ENCODE results near the gene NFATC1.

NFATC1 gene

DNA sequence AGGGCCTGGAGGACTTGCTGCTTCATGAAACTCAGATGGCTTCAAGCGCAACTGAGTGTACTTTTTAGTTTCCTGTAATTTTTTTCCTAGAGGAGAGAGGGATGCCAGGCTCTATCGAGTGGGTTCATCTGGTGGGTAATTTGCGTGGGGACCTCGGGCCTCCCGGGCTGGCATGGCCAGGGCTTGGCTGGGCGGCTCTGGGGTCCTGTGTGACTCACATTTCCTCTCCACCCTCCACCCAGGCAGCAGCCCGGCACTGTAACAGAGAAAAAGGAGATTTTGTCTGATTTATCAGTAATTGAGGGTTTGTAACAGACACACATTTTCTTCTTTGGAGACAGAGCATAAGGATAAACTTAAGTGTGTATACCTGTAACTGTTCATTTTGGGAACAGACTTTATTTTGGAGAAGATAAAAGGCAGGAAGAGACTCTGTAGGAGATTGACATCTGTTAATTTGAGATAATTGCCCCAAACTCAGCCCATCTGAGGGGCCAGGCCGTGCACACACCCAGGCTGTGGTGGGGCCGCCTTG is 64.3 kb downstream of the NFATC1 start:
- DNase-seq, result no peak

DNA sequence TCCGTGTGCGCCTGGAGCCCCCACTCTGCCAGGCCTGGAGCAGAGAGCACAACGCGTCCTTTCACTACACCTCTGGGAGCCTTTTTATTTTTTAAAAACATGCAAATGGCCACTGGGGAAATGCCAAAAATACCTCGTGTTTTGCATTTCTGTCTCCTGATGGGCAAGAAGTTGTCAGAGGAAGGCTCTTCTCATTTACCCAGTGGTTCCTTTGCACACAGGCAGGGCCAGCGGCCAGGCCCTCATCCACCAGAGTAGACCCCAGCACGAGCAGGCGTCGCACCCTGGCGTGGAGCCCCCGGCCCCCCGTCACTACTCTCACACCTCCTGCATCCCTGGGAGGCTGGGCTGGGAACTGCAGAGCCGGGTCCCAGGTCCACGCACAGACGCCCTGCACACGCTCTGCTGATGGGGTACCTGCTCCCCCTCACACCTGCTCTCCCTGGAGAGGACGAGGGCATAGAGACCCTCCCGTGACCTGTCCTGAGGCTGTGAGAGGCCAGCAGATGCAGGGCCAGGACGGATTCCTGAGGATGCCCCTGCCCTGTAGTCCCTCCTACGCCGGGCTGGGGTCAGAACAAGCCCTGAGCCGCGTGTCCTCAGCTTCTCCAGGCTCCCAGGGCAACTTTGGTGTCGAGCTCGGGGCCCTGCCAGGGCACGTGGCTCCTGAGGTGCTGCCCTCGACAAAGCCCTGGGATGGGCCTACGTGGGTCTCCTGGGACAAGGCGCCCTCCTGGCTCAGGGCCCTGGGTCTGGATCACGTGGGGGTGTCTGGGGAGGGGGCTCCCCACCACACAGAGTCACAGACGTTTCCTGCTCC is 65.0 kb downstream of the NFATC1 start:
- DNase-seq, result no peak

DNA sequence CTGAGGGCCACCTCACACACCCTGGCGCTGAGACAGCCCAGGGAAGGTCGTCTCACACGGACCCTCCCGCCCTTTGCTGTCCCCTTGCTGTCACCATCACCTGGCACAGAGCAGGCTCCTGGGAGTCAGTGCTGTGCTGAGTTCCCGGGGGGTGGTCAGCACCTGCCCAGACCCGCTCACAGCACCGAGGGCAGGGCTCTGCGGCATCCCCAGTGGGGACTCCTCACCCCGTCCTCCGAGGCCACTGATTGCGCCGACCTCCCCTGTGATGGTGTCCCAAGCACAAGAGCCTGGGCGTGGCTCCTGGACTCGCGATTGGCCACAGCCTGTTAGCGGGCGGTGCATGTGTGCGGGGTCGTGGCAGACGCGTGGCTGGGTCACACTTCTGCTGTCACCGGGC is 65.9 kb downstream of the NFATC1 start:
- no peak for DNase-seq

DNA sequence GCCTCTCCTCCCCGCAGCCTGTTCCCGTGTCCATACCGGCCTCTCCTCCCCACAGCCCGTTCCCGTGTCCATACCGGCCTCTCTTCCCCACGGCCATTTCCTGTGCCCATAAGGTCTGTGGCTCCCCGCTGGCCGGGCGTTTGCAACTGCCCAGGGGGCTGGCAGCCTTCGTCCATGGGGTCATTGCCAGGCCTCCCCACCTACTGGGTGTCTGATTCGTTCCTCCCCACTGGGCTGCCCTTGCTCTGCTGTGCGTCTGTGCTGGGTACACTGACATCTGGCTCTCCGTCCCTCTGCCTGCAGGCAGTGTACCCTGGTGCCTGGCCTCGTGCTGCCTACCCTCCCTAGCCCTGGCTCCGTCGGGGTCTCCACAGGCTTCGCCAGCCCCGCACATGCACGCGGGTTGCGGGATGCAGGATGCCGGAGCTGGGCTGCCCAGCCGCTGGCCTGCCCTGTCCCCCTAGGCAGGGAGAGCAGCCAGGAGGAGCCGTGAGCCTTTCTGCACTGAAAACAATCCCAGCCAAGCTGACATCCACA is 67.8 kb downstream of the NFATC1 start:
- DNase-seq, result no peak

DNA sequence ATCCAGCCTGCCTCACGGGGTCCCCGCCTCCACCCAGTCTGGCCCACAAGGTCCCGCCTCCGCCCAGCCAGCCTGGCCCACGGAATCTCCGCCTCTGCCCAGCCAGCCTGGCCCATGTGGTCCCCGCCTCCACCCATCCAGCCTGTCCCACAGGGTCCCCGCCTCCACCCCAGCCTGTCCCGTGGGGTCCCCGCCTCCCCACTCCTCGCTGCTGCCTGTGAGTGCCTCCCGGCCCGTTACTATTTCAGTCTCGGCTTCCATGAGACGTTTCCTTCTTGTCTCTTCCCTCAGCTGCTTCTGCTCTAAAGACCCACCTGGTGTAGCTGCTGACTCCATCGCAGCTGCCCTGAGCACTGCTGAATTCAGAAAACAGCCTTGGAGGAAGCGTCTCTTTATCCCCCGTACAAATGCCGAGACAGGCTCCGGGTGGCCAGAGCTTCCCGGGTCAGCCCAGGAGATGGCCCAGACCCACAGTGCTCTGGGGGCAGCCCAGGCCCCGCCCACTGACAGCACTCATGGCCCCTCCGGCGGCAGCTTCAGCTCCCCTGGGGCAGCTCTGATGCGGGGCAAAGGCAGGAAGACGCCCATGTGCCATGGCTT is 69.8 kb downstream of the NFATC1 start:
- no peak for DNase-seq

DNA sequence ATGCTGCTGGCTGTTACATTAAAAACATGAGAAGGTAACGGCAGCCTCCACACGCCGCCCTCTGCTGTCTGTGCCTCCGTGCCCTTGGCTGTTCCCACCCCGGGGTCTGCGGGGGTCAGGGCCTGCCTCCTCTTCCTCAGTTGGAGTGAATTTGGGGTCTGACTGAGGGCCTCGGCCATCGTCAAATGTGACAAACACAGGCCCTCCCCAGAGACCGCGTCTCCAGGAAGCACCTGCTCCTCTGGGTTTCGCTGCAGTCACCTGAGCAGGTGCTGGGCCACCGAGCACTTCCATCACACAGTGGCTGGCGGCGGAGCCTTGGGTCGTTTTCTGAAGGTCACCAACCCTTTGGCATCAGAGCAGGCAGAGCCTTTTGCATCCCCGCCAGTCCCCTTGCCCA is 70.9 kb downstream of the NFATC1 start:
- no peak for DNase-seq

DNA sequence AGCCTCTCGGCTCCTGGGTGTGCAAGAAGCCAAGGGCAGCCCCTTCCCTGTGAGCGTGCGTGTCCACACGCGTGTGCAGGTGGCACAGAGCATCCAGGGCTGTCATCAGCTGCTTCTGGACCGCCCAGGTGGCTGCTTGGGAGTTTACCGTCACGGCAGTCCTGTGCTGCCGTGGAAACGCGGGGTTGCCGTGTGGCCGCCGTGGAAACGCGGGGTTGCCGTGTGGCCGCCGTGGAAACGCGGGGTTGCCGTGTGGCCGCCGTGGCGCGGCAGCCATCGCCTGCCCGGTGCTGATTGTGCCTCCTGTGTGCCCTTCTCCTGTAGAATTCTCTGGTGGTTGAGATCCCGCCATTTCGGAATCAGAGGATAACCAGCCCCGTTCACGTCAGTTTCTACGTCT is 71.4 kb downstream of the NFATC1 start:
- no peak for DNase-seq

DNA sequence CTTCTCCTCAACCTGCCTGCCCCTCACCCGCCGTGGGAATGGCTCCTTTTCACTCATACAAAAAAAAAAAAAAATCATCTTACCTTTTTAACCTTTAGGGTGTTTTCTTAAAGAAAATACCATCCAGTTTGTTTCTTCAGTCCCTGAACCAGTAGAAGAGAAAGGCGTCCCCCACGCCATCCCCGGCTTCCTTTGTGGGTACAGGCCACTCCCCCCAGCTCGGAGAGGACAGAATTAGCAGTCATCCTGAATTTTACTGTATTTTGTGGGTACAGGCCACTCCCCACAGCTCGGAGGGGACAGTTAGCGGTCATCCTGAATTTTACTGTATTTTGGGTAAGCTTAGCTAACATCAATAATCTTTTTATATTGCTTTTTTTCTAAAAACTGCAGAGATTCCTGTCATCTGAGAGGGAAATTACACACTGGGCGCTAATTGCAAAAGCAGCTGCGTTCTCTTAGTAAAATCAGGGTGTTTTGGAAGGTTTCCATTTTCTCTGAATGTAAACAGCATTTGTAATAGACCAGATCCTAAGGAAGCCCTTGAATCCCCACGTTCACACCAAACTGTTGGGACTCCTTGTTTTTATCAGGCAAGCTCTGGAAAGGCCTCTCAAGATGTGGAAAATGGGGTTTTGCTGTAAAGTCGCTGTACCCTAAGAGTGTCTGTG is 72.5 kb downstream of the NFATC1 start:
- DNase-seq, result no peak

DNA sequence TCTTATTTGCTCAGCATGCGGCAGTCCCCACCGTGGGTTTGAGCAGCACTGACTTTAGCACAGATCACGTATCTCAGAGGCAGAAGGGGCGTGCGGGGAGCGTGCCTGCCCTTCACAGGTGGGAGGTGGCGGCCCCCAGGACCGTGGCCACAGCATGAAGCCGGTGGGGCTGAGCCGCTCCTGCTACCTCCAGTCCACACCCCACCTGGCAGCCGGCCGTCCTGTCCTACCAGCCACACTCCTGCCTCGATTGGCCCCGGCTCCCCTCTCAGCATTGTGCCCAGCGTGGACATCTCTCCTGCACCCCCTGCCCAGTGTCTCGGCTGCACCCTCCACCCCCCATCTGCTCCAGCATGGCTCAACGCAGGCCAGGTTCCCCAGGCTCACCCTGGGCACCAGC is 73.6 kb downstream of the NFATC1 start:
- no peak for DNase-seq

DNA sequence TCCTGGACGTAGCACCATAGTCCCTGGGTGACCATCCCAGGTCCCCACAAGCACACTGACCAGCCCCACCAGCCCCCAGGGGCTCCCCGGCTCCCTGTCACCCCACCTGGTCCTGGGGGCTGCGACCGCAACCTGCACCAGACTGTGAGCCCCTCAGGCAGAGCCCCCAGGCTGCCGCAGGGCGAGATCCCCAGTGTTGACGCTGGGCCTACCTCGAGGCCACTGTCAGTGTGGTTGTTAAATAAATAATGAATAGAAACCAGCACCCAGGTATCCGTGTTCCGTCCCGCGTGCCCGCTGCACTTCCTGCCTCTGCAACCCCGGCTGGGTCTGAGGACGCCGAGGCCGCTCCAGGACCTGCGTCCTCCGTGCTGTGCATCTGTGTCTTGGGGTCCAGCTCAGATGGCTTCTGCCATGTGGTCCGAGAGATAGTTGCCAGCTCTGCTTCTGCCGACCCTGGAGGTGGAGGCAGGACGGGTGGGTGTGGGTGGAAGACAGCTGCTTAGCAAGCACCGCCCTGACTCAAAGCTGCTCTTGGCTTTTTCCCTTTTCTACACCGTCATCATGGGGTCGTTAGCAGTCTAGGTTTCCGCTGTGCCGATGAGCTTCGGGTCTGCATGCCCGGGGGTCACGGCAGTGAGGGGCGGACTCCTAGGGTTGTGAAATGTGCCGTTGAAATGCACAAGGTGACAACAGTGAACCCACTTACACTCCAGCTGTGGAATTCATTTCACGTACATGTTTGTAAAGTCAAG is 74.2 kb downstream of the NFATC1 start:
- no peak for DNase-seq

DNA sequence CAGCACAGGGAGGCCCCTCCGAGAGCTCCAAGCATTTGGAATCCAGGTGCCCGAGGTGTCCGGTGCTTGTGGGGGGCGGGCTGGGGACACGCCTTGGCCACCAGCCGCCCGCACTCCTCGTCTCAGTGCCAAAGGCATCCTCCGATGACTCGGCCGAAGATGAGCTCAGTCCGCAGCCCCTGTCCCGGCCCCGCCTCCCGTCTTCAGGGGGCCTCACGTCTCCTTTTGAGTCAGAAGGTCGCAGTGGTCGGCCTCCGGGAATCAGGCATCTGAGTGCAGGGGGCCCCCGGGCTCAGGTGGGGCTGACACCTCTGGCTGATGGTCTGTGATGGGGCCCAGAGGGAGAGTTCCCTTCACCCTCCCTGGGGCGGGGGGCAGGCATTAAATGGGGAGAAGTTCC is 74.8 kb downstream of the NFATC1 start:
- DNase-seq, result no peak

DNA sequence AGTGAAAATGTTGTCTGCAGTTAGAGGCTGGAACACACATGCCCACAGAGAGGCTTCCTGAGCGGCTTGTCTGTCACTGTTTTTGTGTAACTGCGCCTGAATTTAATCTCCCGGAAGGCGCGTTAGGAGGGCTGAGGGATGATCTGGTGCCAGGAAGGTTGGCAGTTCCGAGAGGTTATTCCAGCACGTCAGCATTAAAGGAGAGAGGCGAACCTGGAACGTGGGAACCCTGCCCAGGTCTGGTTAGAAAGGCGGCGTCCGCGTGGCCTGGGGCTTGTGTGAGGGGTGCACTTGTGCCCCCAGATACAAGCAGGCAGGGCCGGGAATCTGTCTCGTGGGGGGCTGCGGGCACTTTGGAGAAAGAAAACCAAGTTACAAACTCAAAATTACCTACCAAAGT is 75.3 kb downstream of the NFATC1 start:
- DNase-seq, result no peak

DNA sequence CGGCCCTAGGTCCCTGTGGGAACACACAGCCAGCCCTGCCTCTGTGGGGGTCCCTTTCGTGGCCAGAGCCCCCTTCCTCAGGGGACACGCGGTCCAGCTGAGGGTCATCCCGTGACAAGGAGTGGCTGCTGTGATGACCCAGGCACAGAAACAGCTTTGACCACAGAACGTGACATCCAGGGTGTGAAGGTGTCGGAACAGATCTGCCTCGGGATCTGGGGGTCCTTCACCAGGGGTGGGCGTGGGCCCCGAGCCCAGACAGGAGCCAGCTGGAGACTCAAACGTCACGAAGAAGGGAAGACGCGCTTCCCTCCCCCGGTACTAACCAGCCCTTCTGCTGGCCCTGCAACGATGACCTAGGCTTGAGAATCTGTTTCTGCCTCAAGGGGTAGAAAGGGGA is 75.9 kb downstream of the NFATC1 start:
- no peak for DNase-seq

DNA sequence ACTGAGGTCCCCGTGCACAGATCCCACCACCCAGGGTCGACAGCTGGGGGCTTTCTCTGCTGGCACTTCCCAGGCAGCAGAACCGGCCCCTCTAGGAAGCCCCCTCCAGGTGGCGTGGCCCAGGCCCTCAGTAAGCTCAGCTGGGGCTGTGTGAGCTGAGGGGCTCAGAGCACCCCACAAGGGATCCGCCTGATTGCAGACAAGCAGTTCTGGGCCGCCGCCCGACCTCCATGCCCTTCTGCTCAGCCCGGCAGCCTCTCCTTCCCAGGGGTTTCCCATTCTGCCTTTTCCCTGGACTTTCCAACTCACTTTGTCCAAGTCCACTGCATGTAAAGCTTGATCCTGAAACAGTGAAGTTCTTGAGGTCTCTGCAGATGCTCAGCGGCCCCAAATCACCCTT is 76.4 kb downstream of the NFATC1 start:
- DNase-seq, result no peak

DNA sequence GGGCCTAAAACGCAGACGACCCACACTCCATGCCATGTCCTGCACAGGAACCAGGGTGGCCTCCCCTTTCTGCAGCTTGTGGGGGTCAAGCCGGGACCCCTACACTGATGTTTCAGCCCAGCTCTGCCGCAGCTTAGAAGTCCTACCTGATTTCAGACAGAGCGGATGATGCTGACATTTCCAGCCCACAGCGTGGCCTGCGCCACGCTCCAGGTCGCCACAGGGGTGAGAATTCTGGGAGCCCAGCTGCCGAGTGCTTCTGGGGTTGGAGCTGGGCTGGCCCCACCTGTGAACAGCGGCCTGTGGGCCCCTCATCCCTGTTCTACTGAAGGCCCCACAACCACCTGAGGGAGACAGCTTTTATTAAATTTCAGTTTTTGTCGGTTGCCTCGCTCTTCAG is 77.2 kb downstream of the NFATC1 start:
- no peak for DNase-seq

DNA sequence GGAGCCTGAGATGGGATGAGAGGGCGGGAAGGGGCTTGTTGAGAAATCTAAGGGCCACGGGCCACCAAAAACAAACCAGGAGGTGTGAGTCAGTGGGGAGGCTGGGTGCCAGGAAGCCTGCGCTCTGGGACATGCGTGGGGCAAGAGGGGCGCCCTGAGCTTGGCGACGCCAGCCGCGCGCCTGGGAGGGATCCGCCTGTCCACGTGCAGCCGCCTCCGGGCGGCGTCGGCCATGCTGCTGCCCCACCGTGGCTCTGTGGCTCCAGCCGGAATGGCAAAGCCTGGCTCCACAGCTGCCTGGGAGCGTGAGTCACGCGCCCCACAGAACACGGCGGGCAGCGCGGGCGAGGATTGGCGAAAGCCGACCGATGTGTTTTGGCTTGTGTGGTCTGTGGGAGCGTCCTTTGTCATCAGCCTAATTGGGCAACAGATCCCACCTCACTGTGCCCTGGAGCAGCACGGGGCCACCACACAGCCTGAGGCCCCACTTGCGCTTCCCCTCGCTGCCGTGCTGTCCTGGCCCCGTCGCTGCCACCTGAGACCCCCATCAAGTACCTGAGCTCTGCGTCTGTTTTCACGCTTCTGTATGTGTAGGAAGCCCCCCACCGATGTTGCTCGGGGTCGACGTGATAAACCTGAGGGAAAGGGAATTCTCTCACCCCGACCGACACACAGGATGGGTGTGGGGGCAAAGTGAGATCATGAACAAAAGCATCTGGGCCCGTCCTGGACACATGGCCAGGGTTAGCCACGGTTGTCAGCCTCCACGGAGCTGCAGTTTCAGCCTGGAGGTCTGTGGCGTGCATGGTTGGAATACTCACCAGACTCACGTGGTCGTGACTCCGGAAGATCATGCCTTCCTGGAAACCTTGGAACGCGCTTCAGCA is 80.5 kb downstream of the NFATC1 start:
- no peak for DNase-seq

DNA sequence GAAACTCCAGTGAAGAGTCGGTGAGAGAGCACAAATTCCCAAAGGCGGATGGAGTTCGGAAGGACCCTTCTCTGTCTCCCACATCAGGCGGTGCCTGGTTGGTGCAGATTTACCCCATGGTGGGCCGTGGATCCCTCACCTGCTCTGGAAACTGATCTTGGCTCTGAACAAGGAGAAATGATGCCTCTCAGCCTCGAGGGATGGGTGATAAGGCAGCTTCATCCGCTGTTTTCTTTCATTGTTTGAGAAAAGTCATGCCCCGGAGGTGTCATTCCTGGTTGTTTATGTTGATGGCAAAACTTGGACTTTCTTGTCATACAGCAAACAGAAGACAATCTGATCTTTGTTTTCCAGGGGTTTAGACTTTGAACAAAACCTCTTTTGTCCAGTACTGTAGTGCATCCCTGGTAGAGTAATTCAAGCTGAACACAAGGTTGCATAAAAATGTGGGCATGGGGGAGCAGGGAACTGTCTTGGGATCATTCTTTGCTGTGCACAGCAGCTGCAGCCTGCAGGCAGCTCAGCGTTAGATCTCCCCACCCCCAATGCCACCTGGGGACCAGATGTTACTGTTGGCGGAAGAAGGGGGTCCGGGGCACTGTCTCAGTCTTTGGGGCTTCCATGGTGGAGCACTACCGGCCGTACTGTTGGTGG is 81.3 kb downstream of the NFATC1 start:
- no peak for DNase-seq

DNA sequence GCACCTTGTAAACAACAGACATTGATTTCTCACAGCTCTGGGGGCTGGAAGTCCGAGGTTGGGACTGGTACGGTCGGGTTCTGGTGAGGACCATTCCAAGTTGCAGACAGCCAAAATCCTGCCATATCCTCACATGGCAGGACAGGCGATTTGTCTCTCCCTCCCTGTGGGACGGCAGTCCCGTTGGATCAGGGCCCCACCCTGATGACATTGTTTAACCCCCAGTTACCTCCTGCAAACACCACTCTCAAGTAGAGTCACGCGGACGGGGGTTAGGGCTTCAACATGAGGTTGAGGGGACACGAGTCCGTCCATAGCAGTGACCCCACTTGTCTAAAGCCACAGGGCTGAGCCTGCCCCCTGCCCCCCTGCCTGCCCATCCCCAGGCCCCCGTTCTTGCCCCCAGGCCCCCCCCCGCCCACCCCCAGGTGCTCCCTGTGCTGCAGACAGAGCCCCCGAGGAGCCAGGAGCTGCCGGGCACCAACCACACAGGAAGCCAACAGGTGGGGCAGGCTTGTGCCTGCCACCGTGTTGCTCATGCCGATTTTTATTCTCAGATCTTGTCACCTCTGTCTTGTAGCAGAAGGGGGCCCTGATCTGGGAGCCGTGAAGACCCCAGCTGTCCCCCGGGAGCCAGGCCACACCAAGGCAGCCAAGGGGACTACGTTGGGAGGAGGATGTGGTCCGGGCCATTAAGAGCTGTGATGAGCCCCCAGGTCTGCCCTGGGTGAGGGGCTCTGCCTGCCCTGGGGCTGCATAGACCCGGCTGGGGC is 82.2 kb downstream of the NFATC1 start:
- DNase-seq, result no peak

DNA sequence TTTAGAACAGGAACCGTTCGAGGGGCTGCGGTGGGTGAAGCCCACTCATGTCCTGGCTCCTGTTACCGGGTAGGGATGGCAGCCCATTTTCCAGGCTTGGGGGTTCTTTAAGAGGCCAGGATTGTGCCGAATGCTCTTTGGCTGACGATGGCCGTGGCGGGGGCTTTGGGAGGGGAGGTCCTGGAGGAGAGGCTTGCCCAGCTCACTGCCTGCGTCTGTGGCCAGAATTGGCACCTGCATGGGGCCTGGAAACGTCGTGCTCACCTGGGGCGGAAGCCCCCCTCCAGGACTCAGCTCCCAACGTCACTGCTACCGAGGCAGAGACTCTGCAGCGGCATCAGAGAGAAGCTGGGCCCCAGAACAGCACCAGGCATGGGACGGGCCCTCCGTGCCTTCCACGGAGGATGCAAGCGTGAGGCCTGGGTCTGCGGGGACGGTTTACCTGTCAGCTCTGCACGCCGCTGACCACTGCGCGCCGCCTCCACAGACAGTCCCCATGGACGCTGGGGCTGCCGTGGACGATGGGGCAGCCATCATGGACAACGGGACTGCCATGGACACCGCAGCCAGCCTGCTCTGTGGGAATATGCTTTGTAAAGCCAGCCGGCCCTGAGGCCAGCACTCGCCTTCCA is 82.9 kb downstream of the NFATC1 start:
- no peak for DNase-seq

Measured in stimulated activated CD4-positive, alpha-beta T cell treated with anti-CD3 and anti-CD28 coated beads, Interleukin-4, amount 100 ng/mL, for 1 hour (primary cell).